GM11168 (cell line): Measurements from ENCODE around the gene TCF12.
"Not testable (repeated sequence)": the region's sequence is repeated elsewhere in the genome, so short reads cannot be mapped to it uniquely, and the experiment has no call there.

ENCODE experiments used
- in situ Hi-C: fragments of 300-500 bp; cut with MboI; formaldehyde crosslinking; loops from one replicate; pipeline ENCODE4 v1.12.0; 2022; ENCODE audit warnings: low sequenced_read_pairs; ENCODE audit not compliant: unreplicated experiment

The TCF12 gene

GRCh38 chr15:57152133-57152532 is 233.7 kb downstream of the TCF12 start:
- in situ Hi-C loops: loop anchor here (5.0 kb wide), 1 partner anchor 145 kb away; no protein-coding TSS in a partner anchor

- in situ Hi-C loops: loop anchor here (5.0 kb wide), 1 partner anchor 144 kb away; no protein-coding TSS in a partner anchor
Measured at GRCh38 chr15:57152666-57153539, 234.5 kb downstream of the TCF12 start.

GRCh38 chr15:57156210-57156884 is 237.9 kb downstream of the TCF12 start:
- in situ Hi-C loops: no loop called here

- in situ Hi-C loops: no loop called here
Measured at GRCh38 chr15:57158589-57158988, 240.1 kb downstream of the TCF12 start.

- in situ Hi-C loops: no loop called here
Measured at GRCh38 chr15:57158997-57159668, 240.7 kb downstream of the TCF12 start.

- in situ Hi-C loops: no loop called here
Measured at GRCh38 chr15:57159767-57160166, 241.3 kb downstream of the TCF12 start.

- in situ Hi-C loops: no loop called here
Measured at GRCh38 chr15:57160823-57161560, 242.5 kb downstream of the TCF12 start.

GRCh38 chr15:57164251-57164650 is 245.8 kb downstream of the TCF12 start:
- in situ Hi-C loops: not testable (repeated sequence)

GRCh38 chr15:57165992-57166391 is 247.5 kb downstream of the TCF12 start:
- in situ Hi-C loops: no loop called here

GRCh38 chr15:57167821-57168395 is 249.5 kb downstream of the TCF12 start:
- in situ Hi-C loops: no loop called here

GRCh38 chr15:57169643-57170042 is 251.2 kb downstream of the TCF12 start:
- in situ Hi-C loops: no loop called here

- in situ Hi-C loops: no loop called here
Measured at GRCh38 chr15:57171426-57171825, 253.0 kb downstream of the TCF12 start.

GRCh38 chr15:57172925-57173324 is 254.5 kb downstream of the TCF12 start:
- in situ Hi-C loops: no loop called here

GRCh38 chr15:57183041-57183440 is 264.6 kb downstream of the TCF12 start:
- in situ Hi-C loops: no loop called here

- in situ Hi-C loops: no loop called here
Measured at GRCh38 chr15:57183614-57184344, 265.3 kb downstream of the TCF12 start.

- in situ Hi-C loops: no loop called here
Measured at GRCh38 chr15:57184502-57184901, 266.1 kb downstream of the TCF12 start.

- in situ Hi-C loops: no loop called here
Measured at GRCh38 chr15:57185507-57186074, 267.1 kb downstream of the TCF12 start.

- in situ Hi-C loops: no loop called here
Measured at GRCh38 chr15:57189466-57189865, 271.0 kb downstream of the TCF12 start.

GRCh38 chr15:57190208-57190607 is 271.8 kb downstream of the TCF12 start:
- in situ Hi-C loops: no loop called here
